Measurements from ENCODE around the gene PAFAH2.

Gene PAFAH2

GRCh38 chr1:26014179-26014578, 16.3 kb upstream of the PAFAH2 start:
- DNase-seq (ENCODE audit: low read depth in 2 of 2): no peak
- no peak overlapping the region for H3K4me3 ChIP-seq (replicated peaks in 1 of 2; ENCODE audit: low read depth in 2 of 2, low read length in 2 of 2)
- no peak for TF ChIP-seq CTCF (IDR thresholded peaks at IDR 0.05; ENCODE audit: low read depth, low read length)

- DNase-seq (ENCODE audit: low read depth in 2 of 2): no peak
- H3K4me3 ChIP-seq (replicated peaks in 1 of 2; ENCODE audit: low read depth in 2 of 2, low read length in 2 of 2): no peak overlapping the region
- no peak for TF ChIP-seq CTCF (IDR thresholded peaks at IDR 0.05; ENCODE audit: low read depth, low read length)
These were observed 15.0 kb upstream of the PAFAH2 start for GRCh38 chr1:26012864-26013263.

GRCh38 chr1:26010825-26011224, 13.0 kb upstream of the PAFAH2 start:
- no peak overlapping the region for H3K4me3 ChIP-seq (replicated peaks in 1 of 2; ENCODE audit: low read depth in 2 of 2, low read length in 2 of 2)
- no peak for TF ChIP-seq CTCF (IDR thresholded peaks at IDR 0.05; ENCODE audit: low read depth, low read length)
- no peak for DNase-seq (ENCODE audit: low read depth in 2 of 2)

- TF ChIP-seq CTCF (IDR thresholded peaks at IDR 0.05; ENCODE audit: low read depth, low read length): no peak
- peak in 1 of 2 donors; percentile 18 for DNase-seq (ENCODE audit: low read depth in 2 of 2)
- H3K4me3 ChIP-seq (replicated peaks in 1 of 2; ENCODE audit: low read depth in 2 of 2, low read length in 2 of 2): no peak overlapping the region
These were observed 12.1 kb upstream of the PAFAH2 start for GRCh38 chr1:26009796-26010447.

- TF ChIP-seq CTCF (IDR thresholded peaks at IDR 0.05; ENCODE audit: low read depth, low read length): no peak
- no peak for DNase-seq (ENCODE audit: low read depth in 2 of 2)
- no peak overlapping the region for H3K4me3 ChIP-seq (replicated peaks in 1 of 2; ENCODE audit: low read depth in 2 of 2, low read length in 2 of 2)
These were observed 8.8 kb upstream of the PAFAH2 start for GRCh38 chr1:26006710-26007109.

- peak in 1 of 2 donors; percentile 36 for DNase-seq (ENCODE audit: low read depth in 2 of 2)
- no peak overlapping the region for H3K4me3 ChIP-seq (replicated peaks in 1 of 2; ENCODE audit: low read depth in 2 of 2, low read length in 2 of 2)
- no peak for TF ChIP-seq CTCF (IDR thresholded peaks at IDR 0.05; ENCODE audit: low read depth, low read length)
These were observed 7.7 kb upstream of the PAFAH2 start for GRCh38 chr1:26005434-26006105.

Data from cardiac fibroblast (primary cell).